CD4-positive, alpha-beta T cell treated with Interleukin-17A for 1 hour (primary cell): ENCODE results near the gene TCF7L1.
A peak's percentile ranks its signal among the peaks of the same experiment; 100 is the strongest.
"Not testable (repeated sequence)": the region's sequence is repeated elsewhere in the genome, so short reads cannot be mapped to it uniquely, and the experiment has no call there.

Experiments used
- DNase-seq: peaks from one replicate; pipeline ENCODE4 v3.0.0-alpha.2; 2020

Gene TCF7L1

DNA sequence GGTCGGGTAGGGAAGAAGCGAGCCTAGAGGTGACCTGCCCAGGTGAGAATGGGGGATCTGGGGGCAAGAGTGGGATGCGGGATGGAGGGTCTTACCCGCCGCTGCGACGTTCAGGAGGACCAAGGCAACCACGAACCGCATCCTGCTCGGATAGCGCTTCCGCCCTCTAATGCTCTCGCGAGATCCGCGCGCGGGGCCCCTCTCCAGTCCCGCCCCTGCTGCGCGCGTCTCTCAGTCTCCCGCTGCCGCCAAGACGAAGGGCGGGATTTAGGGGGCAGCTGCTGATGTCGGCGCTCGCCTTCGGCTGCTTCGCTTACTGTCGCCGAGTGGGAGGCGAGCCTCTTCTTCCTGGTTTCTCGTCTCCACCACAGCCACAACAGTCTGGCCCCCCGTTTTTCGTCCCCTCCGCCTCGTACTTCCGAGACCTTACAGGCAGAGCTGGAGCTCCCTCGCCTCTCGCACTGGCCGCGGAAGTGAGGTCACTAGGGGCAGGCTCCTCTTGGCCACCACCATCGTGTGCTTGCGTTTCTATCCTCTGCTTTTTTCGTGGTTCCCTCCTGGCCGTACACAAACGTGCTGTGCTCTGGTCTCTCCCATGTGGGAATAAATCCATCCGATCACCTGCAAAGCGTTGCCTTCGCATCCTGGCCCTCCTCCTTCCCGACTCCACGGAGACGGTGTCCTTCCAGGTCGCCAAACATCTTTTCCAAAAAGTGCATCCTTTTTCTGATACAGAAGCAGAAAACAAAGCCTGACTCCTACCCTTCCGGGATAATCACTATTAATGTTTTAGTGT is 194.8 kb downstream of the TCF7L1 start, which contains the start of gene TGOLN2:
TGOLN2 (minus strand) TSS at position 168 of the 796 bp plus-strand sequence; CDS start at position 141, 27 bp downstream.
- DNase-seq, result peak; percentile 93

DNA sequence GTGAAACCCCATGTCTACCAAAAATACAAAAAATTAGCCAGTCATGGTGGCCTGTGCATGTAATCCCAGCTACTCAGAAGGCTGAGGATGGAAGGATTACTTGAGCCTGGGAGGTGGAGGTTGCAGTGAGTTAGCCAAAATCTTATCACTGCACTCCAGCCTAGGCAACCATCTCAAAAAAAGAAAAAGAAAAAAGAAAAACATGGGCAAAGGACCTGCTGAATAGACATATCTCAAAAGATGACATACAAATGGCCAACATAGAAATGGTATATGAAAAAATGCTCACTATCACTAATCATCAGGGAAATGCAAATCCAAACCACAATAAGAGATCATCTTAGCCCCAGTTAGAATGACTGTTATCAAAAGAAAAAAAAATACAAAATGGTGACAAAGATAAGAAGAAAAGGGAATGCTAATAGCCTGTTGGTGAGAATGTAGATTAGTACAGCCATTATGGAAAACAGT is 196.0 kb downstream of the TCF7L1 start:
- no peak for DNase-seq

DNA sequence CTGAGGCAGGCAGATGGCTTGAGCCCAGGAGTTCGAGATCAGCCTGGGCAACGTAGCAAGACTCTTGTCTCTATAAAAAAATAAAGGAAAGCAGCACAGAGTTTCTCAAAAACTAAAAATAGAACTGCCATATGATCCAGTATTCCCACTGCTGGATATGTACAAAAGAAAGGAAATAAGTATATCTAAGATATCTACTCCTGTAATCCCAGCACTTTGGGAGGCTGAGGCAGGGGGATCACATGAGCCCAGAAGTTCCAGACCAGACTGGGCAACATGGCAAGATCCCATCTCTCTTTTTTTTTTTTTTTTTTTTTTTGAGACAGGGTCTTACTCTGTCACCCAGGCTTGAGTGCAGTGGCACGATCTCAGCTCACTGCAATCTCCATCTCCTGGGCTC is 196.5 kb downstream of the TCF7L1 start:
- not testable (repeated sequence) for DNase-seq

DNA sequence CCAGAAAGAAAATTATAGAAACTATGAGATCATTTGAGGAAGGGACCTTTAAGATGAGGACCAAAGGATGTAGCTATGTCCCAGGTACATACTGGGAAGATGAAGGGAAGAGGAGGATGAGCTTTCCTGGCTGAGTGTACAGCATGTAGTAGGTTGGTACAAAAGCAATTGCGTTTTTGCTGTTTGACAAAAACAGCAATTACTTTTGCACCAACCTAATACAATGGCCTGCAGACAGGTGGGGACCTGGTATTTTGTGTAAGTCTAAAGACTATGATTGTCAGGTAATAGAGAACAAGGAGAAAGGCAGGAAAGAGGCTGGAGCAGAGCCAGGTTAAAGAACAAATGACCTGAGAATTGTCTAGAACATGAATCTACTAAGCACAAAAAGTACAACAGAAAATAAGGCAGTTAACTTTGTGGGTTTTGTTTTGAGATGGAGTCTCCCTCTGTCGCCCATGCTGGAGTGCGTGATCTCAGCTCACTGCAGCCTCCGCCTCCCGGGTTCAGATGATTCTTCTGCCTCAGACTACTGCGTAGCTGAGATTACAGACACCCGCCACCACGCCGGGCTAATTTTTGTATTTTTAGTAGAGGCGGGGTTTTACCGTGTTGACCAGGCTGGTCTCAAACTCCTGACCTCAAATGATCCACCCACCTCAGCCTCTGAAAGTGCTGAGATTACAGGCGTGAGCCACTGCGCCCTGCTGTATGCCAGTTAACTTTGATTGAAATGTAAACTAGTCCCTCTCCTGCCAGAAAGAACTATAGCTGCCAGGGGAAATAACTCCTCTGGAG is 197.8 kb downstream of the TCF7L1 start:
- no peak for DNase-seq

DNA sequence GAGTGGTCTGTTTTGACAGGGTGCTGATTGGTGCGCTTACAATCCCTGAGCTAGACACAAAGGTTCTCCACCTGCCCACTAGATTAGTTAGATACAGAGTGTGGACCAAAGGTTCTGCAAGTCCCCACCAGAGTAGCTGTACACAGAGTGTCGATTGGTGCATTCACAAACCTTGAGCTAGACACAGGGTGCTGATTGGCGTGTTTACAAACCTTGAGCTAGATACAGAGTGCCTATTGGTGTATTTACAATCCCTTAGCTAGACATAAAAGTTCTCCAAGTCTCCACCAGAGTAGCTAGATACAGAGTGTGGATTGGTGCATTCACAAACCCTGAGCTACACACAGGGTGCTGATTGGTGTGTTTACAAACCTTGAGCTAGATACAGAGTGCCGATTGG is 200.7 kb downstream of the TCF7L1 start:
- not testable (repeated sequence) for DNase-seq

DNA sequence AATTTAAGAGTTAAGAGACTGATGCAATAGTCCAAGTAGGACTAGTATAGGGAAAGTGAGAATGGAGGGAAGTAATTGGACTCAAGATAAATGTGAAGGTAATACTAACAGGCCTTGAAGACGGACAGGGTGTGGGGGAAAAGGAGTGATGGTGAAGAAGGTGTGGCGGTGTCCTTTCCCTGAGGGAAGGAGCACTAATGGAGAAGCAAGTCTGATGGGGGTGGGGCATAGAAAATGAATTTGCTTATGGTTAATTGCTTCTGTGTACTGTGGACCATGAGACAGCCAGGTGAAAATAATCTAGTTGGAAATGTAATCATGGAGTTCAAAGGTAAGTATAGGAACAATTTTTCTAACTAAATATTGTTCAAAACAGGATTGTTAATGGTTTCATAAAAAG is 201.7 kb downstream of the TCF7L1 start:
- no peak for DNase-seq

DNA sequence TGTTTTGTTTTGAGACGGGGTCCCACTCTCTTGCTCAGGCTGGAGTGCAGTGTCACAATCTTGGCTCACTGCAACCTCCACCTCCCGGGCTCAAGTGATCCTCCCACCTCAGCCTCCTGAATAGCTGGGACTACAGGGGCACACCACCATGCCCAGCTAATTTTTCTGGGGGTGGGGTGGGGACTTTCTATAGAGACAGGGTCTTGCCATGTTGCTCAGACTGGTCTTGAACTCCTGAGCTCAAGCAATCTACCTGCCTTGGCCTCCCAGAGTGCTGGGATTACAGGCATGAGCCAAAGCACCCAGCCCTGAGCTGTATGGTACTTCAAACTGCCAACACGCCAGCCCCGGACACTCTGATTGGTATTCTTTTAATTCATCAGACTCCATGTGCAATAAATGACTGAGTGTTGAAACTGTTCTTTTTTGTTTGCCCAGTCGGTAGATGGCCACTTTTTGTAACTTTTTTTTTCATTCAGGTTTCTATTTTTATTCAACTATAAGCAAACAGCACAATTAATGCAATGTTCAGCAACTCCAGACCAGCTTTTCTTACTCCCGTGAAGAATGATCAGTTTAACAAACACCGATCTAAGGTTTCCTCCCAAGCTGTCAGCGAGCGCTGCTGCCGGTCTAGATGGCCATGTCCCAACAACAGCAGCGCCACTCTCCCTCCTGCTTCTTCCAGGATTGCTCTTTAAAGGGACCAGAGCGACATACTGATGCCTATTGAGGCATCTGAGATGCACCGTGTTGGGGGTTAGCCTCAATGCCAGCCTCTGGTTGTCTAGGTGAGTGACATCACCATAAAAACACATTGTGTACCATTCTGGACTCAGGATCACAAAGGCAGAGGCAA is 207.1 kb downstream of the TCF7L1 start:
- no peak for DNase-seq

DNA sequence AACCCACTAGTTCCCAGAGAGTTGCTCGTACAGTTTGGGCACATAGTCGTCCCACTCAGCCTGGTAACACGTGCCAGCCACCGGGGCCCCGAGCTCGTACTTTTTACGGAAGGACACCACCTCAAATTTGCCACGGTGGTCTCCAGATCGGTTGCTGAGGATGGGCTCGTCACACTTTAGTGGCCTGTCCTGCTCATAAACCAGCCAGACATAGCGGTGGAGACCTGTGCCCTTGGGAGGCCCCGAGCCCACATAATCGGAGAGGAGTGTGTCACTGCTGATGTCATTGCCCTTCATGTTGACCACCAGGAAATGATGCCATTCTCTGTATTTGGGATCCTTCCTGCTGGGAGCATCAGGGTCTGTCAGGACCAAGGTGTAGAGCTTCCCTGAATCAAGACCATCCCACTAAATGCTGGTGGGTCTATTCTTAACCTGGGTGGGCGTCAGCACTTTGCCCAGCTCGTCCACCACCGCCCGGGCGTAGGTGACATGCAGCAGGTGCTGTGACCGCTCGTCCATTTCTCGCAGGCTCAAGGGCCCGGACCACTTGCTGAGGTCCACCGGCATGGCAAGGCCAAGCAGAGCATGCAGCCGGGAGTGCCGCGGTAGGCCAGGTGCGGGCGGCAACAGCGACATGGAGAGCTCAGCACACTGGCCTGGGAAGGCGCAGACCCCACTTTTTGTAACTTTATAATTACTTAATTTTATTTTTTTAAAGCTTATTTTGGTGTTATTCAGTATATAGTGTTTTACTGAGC is 208.3 kb downstream of the TCF7L1 start:
- DNase-seq, result no peak

DNA sequence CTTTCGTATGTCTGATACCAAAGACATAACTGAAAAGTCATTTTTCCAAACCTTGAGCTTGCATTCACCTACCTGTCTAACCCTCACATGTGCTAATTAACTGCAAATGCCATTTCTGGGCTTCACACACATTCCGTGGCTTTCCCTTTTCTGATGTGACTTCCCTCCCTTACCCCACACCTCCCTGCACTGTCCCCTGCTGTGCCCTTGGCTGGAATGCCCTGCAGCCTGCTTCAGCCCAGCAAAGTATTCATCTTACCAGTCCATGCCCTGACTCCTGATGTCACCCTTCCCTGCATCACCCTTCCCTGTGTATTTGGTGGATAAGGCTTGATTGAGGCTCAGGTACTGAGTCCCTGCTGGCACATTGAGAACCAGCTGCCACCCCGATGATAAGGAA is 209.0 kb downstream of the TCF7L1 start:
- no peak for DNase-seq

DNA sequence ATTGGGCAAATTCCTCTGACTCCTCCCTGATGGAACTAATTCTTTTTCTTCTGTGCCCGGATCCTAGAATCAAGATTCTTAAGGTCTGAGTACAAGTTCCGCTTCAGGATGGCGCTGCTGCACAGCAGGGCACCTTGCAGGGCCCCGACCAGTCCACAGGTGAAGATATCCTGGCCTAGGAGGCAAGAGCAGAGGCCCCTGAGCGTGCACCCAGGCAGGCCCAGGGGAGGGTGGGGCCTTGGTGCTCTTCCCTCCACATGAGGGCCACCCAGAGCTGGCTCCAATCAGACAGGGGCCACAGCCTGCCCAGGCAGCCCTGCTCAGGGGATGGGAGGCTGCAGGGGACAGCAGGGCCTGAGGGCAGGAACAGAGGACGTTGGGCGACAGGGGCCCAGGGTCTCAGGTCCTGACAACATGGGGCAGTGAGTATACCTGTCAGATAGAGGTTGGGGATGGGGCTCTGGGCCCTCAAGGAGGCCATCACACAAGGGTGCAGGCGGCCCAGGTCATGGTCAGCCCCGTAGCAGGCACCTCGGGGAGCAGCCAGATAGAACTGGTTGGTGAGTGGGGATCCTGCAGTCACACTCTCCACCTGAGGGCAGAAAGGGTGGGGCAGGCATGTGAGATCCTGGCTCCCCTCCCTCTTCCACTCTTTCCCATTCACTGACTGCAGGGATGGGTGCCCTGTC is 210.2 kb downstream of the TCF7L1 start:
- DNase-seq, result not testable (repeated sequence)

DNA sequence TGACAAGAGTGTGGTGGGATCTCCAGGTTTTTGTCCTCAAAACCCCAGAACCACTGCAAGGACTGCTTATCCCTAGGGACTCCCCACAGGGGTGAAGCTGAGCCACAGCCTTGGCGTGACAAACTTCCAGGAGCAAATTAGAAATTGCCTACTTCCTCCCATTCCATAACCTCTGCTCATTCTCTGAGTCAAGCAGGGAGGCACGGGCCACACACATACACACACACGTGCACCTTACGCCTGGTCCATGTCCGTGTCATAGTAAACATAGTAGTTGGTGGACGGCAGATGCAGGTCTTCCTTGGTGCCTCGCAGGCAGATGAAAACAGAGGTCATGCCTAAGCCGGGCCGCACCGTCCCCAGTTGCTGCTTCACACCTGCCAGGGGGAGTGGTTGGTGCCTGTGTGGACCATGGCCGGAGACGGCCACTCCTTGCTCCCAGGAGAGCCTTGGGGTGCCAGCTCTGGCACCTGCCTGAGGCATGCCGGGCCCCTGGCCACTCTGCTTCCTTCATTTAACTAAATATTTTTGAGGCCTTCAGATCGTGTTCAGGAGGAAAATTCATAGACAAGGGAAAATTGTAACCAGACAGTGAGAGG is 211.3 kb downstream of the TCF7L1 start:
- DNase-seq, result no peak

DNA sequence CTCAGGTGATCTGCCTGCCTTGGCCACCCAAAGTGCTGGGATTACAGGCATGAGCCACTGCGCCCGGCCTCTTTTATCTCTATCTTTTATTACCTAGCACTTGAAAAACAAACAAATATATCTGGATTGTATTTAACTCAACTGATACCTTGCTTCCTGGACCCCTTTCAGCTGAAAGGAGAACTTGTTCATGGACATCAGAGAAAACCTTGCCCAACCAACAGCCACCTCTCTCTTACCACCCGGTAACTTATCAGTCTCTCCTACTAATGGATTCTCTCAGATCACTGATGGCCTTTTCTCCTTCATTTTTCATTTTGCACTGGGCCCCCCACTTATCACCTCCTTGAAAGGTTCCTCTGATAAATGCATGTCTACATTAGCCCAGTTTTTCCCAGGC is 214.4 kb downstream of the TCF7L1 start:
- DNase-seq, result no peak

DNA sequence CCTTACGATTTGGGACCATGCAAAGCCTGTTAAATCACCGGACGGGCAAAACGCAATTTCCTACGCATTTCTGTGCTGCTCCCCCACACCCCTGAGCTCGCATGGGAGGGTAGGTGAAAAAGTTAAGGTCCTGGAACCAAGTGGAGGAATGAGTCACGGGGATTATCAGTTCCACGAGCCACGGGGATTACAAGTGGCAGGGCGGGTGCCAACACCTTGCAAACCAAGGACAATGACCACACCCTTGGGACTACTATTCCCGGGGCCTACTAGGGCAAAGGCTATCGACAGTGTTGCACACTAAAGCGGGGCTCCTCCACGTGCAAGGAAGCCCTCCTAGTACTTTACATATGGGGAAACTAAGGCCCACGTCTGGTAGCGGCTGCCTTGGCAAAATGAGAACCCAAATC is 220.7 kb downstream of the TCF7L1 start:
- DNase-seq, result peak; percentile 10

DNA sequence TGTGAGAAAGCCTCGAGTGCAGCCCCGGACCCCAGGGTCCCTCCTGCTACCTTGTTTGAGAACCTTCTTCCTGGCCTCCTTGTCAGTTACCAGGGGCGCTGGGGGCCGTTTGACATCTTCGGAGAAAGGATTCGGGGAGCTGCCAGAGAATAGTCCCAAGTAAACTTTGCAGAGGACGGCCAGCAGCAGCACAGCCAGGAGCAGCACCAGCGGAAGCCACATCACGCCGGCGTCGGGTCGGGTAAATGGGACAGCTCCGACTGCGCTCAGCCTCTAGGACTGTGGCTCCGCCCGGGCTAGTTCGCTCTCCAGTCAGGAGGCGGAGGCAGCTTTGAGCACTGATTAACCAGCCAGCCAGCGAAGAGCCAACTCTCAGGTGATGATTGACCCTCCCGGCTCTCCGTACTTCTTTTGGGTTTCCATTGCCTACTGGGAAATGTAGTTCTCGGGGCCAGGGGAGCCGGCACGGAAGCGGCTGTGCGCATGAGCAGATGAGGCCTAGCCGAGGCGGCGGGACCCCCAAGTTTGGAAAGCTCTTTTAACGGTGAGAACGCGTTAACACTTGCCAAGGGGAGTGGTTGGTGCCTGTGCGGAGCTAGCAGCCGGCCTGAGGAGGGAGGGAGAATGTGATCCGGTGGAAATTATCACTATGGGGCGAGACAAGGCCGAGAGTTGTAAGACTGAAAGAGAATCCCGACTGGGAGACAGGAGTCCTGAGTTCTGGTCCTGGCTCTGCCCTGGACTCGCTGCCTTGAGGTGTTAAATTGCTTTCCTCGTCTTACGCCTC is 221.3 kb downstream of the TCF7L1 start, which contains the start of the genes ELMOD3 and RETSAT:
ELMOD3 (plus strand) TSS at position 484 of the 787 bp plus-strand sequence. CDS start 2,430 bp downstream, outside the sequence.
RETSAT (minus strand) TSS at position 243 of the 787 bp plus-strand sequence; CDS start at position 222, 21 bp downstream.
- peak; percentile 99 for DNase-seq

DNA sequence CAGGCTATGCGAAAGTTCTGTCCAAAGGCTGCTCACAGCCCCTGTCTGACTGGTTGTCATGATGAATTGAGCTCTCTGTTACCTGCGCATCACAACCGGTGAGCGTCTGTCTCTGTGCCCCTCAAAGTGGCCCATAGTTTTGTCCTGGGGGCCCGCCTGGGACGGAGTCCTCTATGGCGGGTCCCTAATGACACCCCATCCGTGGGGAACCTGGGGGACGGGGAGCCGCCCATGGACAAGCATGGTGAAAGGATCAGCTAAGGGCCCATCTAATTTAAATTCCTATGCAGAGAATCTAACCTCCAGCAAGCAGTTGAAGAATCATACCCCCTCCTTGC is 221.8 kb downstream of the TCF7L1 start:
- DNase-seq, result no peak

DNA sequence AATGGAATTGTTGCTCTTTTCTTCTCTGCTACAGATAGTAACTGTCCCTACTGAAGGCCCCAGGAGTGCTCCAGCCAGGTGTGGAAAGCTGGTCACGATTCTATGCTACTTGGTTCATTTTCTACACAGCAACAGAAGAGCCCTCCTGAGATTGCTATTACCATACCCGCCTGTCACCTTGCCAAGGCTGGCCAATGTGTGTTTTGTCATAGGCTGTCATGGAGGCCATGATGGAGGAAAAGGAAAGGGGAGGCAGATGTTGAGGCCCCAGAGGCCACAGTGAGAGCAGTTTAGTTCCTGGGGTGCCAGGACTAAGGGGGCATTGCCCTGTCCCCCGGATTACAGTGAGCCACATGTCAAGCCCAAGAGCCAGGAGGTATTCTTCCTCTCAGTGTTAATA is 222.3 kb downstream of the TCF7L1 start:
- no peak for DNase-seq

DNA sequence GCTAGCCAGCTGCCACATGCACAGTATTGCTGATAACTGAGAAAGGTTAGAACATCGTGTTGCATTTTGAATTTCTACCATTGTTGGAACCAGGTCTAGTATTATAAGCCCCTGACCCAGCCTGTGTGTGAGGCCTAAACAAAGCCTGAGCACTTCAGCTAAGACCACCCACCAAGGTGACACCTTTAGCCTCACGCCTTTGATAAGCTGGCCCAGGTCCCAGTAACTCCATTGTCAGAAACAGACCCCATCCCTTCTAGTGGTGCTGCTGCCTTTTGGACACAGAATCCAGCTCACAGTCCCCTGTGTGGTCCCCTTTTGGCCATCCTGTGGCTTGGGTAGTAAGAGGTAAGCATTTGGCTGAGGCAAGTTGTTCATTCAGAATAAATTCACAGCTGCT is 223.0 kb downstream of the TCF7L1 start:
- DNase-seq, result no peak

DNA sequence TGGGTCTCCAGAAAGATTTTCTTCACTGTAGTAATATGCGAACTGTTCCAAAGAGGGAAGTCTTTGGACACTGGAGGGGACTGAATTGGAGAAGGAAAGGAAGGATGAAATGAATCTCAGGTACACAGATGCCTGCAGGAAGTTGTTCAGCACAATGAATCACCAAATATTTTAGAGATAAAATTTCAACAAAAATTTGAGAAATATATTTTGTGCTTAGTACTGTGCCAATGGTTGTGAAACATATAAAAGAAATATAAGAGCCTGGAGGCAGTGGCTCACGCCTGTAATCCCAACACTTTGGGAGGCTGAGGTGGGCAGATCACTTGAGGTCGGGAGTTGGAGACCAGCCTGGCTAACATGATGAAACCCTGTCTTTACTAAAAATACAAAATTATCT is 224.5 kb downstream of the TCF7L1 start:
- DNase-seq, result no peak
